ENCODE data around the gene MMP12. TPM values are rescaled to one million over a fixed set of nuclear protein-coding genes. Genes with fewer than 3 reads are reported as not detected.

Gene MMP12
- total and polyA plus RNA-seq, 2 donors (not counting 3 experiments of a cell fraction or from before 2014, with no cell fraction given): not detected

GRCh38 chr11:102882389-102883024 is 7.7 kb upstream of the MMP12 start:
- Histone ChIP-seq H3K9me3 (replicated peaks; ENCODE audit: control insufficient read depth, insufficient read depth, low read length) (no peaks in the 10 kb centered on the region), H3K4me2 (ENCODE audit: insufficient read depth, low read length) (no peak overlapping the region), H2AFZ (ENCODE audit: low read depth, low read length) (no peak overlapping the region), H3K9ac (replicated peaks; ENCODE audit: extremely low read depth, insufficient read depth, low read length) (no peak overlapping the region), H3K4me1 (ENCODE audit: control insufficient read depth, extremely low read depth, insufficient read depth, low read length) (no peaks in the 10 kb centered on the region), H4K20me1 (replicated peaks; ENCODE audit: control insufficient read depth, extremely low read depth, insufficient read depth, low read length) (no peaks in the 10 kb centered on the region), H3K36me3 (ENCODE audit: control insufficient read depth in 2 of 2, extremely low read depth in 1 of 2, insufficient read depth in 2 of 2, low read length in 2 of 2) (no peaks in the 10 kb centered on the region), H3K9me1 (replicated peaks; ENCODE audit: control insufficient read depth, extremely low read depth, insufficient read depth, low read length) (no peaks in the 10 kb centered on the region), H3K27ac (ENCODE audit: insufficient read depth, low read depth, low read length) (no peak overlapping the region), H3K79me2 (ENCODE audit: control insufficient read depth, insufficient read depth, low read length) (no peaks in the 10 kb centered on the region), H3K4me3 (replicated peaks in 1 of 3; ENCODE audit: insufficient read depth in 1 of 3, low read depth in 1 of 3, low read length in 3 of 3) (no peak overlapping the region), H3K27me3 (ENCODE audit: control insufficient read depth in 2 of 2, insufficient read depth in 2 of 2, low read length in 2 of 2) (peaks cover 2 to 3% of the 10 kb centered on the region in 2 experiments)
- FAIRE-seq (no peak), DNase-seq (ENCODE audit: low read depth, low spot score) (no peak)
- dilution Hi-C loops (cut with MboI; ENCODE audit: extremely low pct_ligation_motif_present, low sequenced_read_pairs) (no loop called here), intact Hi-C loops (cut with micrococcal nuclease) (no loop called here)
- POLR2A ChIA-PET: no interaction called here
- BruUV-seq (replicated peaks): no TSS peak
- CTCF ChIA-PET: no interaction called here
- no peak for TF ChIP-seq JUN (IDR thresholded peaks at IDR 0.05; ENCODE audit: borderline replicate concordance, insufficient read depth, insufficient read length, low read depth)
- no peak for TF ChIP-seq GATA2 (IDR thresholded peaks at IDR 0.05; ENCODE audit: insufficient read depth, insufficient read length, low read depth, low read length)
- TF ChIP-seq POLR2AphosphoS5 (IDR thresholded peaks at IDR 0.05; ENCODE audit: insufficient read depth, low read depth, low read length): no peak
- no peak for TF ChIP-seq CTCF (IDR thresholded peaks at IDR 0.05; ENCODE audit: extremely low read depth in 1 of 2, insufficient read depth in 1 of 2, low read depth in 1 of 2, low read length in 2 of 2)
- TF ChIP-seq MYC (IDR thresholded peaks at IDR 0.05; ENCODE audit: low read depth, low read length): no peak
- TF ChIP-seq POLR2A (IDR thresholded peaks at IDR 0.05; ENCODE audit: low read depth, low read length): no peak
- TF ChIP-seq FOS (IDR thresholded peaks at IDR 0.05; ENCODE audit: borderline replicate concordance, insufficient read depth, low read length): no peak
- TF ChIP-seq EZH2 (IDR thresholded peaks at IDR 0.05; ENCODE audit: borderline replicate concordance, low read depth, low read length, severe bottlenecking): no peak
- TF ChIP-seq MAX (IDR thresholded peaks at IDR 0.05; ENCODE audit: insufficient read depth, insufficient read length): no peak
